AML-193 (cell line): ENCODE results near the gene CSNK2A1.
A peak's percentile ranks its signal among the peaks of the same experiment; 100 is the strongest.
"Not testable (repeated sequence)": the region's sequence is repeated elsewhere in the genome, so short reads cannot be mapped to it uniquely, and the experiment has no call there.

Experiments
- DNase-seq, 2 experiments: peaks; one replicate each; lab custom pipeline; 2025; lab: John Stamatoyannopoulos, UW

CSNK2A1 gene

DNA sequence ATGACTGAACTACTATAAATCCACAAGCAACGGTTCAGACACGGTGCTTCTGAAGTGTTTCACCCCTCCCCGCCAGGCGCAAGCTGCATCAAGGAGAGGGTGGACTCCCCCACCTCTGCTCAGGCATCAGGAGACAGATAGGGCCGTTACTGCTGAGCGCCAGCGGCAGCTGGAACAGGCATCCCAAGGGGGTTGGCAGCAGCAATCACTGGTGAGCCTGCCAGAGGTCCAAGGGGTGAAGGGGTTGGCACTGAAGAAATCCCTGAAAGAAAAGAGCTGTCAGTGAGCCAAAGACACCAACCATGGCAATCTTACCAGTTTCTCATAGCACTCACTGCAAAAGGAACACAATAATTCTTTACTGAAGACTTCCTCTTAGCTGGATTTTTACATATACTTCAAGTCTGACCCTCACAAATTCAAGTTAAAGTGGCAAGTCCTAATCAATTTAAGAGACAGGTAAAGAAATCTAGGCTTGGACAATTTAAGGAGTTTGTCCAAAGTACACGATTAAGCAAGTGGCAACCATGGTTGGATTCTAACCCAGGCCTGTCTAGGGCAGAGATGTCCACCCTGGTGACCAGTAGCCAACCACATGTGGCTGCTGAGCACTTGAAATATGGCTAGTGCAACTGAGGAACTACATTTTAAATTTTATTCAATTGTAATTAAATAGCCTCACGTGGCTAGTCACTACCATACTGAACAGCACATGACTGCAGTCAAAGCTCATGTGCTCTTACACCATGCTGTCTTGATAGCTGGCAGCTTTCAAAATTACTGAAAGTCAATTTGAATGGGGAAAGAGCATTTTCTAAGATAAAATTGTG is 59.6 kb downstream of the CSNK2A1 start:
- DNase-seq = no peak

DNA sequence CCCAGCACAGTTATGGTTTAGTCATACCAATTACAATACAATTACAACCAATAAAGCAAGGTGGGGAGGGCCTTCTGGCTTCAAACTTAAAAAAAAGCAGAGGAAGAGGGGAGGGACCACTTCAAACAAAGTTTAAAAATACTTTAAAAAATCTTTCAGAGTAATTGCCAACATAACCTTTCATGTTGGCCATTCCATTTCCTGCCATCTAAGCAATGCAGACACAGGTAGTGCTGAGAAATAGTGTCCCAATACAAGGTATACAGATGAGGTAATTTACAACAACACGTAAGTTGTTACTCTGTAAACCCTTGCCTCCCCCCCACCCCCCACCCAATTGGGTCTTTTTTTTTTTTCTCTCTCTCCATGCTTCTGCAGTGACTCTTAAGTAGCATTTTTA is 62.4 kb downstream of the CSNK2A1 start:
- DNase-seq = no peak

DNA sequence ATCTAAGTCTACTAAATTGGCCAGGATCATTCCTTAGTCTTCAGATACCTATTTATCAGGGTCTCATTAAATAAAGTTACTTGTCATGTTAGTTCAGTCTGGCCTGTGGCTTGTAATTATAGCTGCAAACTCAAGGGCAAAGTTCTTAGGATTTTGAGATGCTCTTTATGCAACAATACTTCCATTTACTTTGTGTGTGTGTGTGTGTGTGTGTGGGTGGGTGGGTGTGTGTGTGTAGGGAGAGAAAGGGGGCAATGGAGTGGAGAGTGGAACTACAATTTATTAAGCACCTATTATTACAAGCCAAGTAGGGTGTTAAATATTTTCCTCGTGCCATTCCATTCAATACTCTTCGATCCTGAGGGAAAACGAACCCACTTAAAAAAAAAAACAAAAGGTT is 63.5 kb downstream of the CSNK2A1 start:
- DNase-seq = no peak

DNA sequence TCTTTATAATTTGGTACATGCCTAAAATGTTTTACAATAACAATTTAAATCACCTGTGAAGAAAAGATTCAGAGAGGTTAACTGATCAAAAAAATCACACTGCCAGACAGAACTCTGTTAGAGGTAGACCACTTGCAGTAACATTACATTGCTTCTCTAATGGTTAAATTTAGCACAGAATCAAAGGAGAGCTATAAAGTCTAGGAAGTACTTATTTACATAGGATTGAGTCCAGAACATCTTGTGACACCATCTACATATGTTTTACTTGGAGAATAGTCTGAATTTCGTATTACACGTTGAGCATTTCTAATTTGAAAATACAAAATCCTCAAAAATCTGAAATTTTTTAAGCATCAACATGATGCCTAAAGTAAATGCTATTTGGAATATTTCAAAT is 64.1 kb downstream of the CSNK2A1 start:
- no peak for DNase-seq

DNA sequence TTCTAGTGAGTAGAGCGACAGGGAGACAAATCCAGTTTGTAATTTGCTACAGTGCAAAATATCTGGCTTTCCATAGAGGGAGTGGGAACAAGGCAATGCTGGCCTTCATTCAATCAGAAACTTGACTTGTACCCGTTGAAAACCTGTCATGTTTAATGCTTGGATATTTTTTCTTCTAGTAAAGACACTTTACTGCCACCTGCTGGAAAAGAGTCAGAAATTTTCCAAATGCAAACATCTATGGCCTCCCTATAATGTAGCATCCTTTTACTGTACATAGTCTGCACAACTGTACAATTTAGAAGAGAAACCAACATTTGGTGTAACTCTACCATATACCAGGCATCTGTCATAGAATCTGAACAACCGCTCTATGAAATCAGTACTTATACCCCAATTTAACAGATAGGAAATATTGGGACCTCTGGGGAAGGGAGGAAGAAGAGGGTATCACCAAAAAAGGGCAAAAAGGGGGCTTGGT is 64.6 kb downstream of the CSNK2A1 start:
- peak; percentile 69 to 74 for DNase-seq

DNA sequence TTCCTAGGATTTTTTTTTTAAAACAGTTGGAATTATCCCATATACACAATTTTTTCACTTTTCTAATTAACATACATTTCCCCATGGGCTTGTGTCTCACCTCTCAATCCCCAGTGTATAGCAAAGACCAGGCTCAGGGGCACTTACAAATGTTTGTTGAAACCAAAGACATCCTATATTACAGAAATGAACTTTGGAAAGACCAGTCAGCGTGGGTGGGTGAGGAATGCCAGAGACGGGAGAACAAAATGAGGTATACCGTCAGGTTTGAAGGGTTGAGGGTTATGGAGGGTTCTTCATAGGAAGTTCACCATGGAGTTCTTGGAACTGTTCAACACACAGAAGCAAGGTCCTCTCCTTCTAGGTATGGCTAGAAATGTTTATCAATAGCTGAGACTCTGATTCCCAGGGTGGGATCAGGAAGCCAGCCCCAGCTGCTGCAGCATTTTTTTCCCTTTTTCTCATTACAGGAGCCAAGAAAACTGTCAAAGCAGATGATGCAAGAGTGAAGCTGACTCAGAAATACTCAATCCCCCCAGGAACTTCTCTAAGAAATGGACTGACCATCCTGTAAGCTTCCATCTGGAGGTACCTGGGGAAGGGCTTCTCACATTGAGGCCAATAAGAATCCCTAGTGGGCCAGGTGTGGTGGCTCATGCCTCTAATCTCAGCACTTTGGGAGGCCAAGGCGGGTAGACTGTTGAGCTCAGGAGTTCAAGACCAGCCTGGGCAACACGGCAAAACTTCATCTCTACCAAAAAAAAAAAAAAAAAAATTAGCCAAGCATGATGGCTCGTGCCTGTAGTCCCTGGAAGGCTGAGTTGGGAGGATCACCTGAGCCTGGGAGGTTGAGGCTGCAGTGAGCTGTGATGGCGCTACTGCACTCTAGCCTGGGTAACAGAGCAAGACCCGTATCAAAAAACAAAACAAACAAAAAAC is 65.3 kb downstream of the CSNK2A1 start:
- DNase-seq = no peak

DNA sequence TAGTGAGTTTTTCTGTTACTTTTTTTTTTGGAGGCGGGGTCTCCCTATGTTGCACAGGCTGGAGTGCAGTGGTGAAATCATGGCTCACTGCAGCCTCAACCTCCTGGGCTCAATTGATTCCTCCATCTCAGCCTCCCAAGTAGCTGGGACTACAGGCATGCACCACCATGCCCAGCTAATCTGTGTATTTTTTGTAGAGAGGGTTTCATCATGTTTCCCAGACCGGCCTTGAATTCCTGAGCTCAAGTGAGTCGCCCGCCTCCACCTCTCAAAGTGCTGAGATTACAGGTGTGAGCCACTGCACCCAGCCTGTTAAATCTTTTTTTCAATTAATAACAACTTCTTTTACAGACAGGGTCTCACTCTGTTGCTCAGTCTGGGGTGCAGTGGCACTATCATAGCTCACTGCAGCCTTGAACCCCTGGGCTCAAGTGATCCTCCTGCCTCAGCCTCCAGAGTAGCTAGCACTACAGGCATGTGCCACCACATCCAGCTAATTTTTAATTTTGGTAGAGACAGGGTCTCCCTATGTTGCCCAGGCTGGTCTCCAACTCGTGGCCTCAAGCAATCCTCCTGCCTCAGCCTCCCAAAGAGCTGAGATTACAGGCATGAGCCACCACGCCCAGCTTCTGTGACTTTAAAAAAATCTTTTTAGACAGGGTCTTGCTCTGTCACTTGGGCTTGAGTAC is 66.9 kb downstream of the CSNK2A1 start:
- DNase-seq = not testable (repeated sequence)

DNA sequence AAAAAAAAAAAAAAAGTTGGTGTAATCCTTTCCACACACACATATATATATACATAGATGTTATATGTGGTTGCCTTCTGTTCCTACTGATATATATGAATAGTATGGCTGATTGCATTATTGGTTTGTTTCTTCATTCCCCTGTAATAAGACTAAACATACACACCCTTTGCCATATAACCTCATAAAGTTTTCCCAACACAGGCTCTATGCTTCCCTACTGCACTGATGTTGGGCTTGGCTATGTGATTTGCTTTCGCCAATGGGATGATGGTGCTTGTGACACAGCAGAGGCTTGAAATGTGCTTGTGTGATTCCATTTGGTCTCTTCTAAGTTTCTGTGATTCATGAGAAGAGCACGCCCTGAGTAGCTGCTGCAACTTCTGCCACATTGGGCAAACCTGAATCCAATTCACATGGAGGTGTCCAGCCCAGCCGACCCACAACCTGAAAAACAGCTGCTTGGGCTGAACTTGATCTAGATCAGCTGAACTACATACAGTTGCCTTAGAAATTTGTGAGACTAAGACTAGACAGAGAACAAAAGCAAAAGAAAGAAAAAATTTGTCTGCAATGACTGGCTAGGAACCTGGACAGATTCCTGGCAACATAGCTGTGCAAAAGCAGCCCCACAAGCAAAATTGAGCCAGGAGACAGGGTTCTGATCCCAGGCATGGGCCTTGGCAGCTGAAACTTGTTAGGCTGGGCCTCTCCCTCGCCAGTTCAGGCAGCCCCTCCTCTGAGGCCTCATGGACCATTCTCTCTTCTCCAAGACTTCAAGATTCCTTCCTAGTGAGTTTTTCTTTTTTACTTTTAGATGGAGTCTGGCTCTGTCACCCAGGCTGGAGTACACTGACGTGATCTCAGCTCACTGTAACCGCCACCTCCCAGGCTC is 67.9 kb downstream of the CSNK2A1 start:
- no peak for DNase-seq

DNA sequence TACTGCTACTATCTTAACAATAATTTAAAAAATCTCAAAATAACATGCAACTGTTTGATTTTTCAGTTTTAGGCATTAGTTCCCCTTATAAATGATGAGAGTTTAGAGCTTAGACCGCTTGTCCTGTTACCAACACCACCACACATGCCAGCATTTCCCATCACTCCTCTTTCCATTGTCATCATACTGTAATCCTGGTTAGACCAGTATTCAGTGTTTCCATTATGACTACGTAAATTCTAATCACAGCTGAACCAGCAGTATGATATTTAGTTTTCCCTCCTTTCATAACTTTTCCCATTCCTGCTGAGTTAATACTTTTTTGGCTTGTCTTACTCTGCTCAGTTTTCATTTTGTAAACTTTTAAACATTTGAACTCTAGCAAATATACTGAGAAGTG is 69.0 kb downstream of the CSNK2A1 start:
- DNase-seq = no peak

DNA sequence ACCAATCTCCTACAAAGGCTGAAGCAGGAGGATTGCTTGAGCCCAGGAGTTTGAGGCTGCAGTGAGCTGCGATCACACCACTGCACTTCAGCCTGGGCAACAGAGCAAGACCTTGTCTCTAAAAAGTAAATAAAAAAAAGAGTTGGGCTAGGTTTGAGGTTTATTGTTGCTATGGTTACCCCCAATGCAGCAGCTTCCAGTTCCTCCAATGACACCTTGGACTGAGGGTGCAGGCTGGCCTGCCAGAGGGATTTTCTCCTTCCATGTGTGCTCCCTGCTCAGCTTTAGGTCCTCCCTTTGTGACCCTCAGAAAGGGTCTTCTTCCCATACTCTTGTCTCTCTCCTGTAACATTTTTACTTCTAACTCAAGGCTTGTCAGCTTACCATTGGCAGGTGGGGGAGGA is 70.7 kb downstream of the CSNK2A1 start:
- DNase-seq = no peak

DNA sequence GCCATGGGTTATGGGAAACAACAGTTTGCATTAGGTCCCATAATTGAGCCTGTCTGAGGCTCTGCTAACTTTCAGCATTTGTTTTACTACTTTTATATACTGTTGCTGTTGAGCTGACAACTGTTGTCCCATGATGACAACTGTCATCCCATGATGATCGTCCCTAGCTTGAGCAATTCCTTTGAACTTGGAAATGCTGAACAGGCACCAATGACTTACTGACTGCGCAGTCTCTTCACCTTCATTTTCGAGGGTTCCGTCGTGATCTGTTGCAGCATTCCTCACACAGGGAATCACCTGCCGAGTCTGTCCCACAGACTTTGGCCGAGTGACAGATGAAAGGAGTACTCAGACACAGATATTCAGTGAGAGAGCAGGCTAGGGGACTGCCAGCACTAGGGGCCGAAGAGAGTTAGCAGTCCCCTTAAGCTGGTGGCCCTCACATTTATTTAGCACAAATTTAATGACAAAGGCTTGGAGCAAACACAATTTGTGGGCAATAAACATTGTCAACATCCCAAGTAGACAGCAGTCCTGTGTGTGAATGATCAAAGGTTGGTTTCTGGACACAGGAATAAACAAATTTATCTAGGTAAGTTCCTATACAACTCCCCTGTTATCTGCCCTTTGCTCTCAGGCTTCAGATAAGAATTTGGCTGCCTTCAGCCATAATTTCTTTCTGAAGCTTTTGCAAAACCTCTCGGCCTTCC is 71.3 kb downstream of the CSNK2A1 start:
- DNase-seq = no peak

DNA sequence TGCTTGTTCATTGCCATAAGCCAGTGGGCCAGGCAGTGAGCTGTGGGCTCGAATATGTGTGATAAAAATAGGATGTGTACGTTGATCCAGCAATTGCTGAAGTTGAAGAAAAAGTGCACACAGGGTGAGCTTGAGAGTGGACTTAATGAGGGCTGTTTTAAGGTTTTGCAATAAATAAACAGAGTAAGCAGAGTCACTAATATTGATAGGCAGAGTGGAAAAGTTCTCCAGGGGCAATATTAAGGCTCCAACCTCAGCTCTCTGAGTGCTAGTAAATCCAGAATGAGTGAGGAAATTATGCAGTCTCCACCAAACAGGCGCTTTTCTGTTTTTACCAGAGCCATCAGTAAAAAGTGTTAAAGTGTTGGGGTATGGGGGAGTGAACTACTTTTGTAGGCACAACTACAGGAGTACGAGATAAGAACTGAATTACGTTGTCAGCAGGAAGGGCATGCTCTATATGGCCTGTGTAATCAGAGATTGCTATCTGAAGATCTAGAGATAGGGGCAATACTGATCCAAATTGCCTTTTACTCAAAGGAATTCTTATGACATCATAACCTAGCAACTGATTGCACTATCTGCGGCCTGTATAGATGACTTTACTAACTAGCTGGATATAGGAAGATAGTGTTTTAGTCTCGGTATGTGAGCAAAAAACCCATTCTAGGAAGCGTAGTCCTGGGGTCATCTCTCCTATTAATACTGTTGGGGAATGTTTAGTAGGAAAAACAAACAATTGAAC is 73.7 kb downstream of the CSNK2A1 start:
- no peak for DNase-seq

DNA sequence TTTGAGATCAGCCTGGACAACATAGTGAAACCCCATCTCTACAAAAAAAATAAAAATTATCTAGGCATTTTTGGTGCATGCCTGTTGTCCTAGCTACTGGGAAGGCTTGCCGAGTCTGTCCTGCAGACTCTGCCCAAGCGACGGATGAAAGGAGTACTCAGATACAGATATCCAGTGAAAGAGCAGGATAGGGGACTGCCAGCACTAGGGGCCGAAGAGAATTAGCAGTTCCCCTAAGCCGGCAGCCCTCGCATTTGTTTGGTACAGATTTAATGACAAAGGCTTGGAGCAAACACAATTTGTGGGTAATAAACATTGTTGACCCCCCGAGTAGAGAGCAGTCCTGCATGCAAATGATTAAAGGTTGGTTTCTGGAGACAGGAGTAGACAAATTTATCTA is 75.8 kb downstream of the CSNK2A1 start:
- no peak for DNase-seq

DNA sequence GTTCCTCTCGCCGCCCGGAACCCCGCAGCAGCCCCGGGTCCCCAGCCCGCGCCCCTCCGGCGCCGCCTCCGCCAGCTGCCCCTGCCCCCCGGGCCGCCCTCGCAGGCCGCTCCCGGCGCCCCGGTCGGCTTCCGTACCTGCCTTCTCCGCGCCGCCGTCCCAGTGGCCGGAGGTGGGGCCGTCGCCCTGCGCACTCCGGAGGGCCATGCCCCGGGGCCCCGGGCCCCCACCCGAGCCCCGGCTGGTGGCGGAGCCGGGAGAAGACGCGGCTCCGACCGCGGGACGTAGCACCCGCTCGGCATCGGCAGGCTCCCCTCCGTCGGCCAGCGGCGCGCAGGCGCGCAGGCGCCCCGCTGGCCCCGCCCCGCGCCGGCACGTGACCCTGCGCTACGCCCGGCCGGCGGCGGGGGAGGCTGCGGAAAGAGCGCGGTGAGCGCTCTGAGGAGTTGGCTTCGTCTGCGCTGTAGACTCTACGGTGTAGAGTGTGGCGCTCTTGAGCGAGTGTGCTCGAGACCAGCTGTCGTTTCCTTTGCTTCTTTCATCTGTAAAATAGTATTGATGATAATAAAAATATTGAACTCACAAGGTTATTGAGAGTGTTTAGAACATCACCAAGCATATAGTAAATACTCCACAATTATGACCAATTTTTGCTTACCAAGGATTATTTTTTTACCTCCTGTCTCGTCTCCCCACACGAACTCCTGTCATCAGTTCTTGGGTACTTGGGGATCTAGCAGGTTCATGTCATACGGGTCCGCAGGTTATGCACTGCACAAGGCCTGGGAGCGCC is 81.2 kb downstream of the CSNK2A1 start, which contains the start of gene TBC1D20:
TBC1D20 (minus strand) TSS at position 335 of the 793 bp plus-strand sequence; CDS start at position 207, 128 bp downstream.
- DNase-seq = peak; percentile 77 to 78

DNA sequence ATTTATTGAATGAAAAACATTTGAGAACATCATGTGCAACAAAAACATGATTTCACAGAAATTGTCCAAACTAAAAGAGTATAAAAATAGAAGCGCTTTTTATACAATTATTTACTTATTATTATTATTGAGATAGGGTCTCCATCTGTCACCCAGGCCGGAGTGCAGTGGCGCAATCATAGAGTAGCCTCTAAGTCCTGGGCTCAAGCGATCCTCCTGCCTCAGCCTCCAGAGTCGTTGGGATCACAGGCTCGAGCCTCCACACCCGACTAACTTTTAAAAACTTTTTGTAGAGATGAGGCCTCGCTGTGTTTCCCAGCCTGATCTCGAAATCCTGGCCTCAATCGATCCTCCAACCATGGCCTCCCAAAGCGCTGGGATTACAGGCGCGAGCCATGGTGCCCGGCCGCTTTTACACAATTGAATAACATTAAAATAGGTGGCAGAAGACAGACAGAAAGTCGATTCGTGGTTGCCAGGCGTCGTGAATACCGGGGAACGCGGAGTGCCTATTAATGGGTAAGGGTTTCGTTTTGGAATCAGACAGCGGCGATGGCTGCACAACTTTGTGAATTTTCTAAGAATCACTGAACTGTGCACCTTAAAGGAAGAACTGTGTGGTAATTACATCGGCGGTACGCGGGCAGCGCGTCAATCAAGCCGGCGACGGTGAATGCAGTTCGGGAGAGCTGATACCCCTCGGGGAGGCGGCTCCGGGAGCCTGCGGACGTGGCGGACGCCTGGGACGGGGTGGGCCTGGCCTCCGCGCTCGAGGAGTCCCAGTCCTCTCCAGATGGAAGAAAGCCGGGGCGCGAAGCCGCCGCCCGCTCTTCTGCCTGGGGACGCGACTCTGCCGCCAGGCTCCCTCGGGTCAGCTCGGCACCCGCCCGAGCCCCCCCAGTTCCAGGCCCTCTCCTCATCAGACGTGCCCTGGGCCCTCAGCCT is 82.1 kb downstream of the CSNK2A1 start:
- DNase-seq = no peak

DNA sequence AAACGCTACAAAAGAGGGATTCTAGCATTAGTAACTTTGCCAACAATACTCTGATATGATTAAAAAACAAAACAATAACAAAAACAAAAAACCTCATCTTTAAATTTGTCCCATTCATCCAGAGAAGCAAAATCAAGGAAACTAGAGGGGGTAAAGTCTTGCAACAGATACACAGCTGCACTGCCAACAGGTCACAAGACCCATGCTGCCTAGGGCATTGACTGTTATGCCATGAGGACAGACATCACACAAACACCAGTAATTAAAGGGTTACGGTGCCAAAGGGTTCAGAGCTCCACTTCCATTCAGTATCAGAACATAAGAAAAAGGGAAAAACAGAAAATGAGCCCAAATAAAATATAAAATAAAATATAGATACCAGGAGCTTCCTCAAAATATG is 82.9 kb downstream of the CSNK2A1 start:
- DNase-seq = peak; percentile 58 to 70

DNA sequence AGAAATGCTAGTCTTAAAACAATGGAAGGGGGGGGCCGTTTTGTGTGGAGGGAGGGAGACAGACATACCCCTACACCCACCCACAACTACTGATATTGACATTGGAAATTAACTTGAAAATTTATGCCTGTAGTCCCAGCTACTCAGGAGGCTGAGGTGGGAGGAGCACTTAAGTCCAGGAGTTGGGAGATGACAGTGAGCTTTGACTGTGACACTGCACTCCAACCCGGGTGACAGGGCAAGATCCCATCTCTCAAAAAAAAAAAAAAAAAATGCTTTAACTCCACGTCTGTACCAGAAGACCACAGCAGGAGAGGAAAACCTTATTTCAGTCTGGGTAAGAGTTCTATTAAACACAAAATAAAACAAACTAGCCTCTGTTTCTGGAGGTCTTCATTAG is 83.4 kb downstream of the CSNK2A1 start:
- DNase-seq = no peak

DNA sequence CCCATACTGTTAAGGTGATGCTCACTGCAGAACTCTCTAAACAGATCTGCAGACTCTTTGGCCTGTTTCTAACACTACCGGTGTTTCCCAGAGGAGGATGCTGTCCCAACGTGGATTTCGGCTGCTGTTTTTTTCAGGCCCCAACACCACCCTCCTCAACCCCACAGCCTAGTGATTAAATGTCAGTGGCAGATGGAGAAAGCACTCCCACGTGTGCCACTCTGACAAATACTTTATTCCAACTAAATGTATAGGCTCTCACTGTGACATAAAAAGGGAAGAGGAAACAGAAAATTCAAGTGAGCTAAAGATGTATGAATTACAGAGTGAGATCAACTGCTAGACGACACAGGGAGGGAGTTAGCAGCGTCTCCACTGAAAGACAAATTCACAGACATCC is 84.8 kb downstream of the CSNK2A1 start:
- DNase-seq = peak; percentile 26 to 35
